Measurements from ENCODE around the gene CDHR5. TPM values are rescaled to one million over a fixed set of nuclear protein-coding genes. Genes with fewer than 3 reads are reported as not detected.
A peak's percentile ranks its signal among the peaks of the same experiment; 100 is the strongest.

Gene CDHR5
- polyA plus RNA-seq, 3 donors from 2014 or later: not detected

DNA sequence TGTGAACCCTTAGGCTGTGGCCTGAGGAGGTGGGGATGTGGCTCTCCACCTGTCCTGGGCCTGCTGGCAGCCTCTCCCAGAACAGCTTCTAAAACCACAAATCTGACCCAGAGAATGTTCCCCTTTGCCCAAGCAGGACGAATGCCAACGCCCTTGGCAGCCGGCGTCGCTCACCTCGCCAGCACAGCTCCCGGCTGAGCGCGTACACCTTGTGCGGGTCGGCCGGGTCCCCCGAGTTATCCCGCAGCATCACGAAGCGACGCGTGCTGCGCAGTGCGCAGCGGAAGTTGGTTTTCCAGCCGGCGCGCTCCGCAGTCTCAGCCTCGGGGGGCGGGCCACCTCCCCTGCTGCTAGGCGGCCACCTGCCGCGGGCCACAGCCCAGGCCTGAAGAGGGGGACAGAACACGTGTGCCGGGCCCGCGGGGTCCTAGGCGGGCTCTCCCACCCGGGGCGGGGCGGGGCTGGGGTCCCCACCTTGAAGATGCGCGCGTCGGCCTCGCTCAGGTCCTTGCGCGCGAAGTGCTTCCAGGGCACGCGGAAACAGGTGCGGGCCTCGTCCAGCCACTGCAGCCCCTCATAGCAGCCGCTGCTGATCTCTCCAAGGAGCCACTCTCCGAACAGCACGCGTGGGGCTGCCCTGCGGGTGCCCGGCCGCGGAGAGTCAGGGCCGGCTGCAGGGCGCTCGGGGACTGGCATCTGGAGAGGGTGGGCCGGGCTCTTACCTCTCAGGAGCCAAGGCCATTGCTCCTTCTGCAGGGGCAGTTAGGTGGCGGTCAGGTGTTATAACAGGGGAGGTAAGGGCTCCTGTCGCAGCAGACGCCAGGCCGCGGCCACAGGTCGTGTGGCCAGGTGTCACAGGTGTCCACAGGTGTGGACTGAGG is 9.9 kb downstream of the CDHR5 start:
- peaks cover 0 to 7% (median 3%) of the 10 kb centered on the region in 3 donors for H3K36me3 Mint-ChIP-seq
- no peaks in the 10 kb centered on the region for H3K9me3 Mint-ChIP-seq
- peaks cover 15 to 16% of the 10 kb centered on the region in 2 donors for H3K4me1 Mint-ChIP-seq
- no peak for DNase-seq
- H3K27me3 Mint-ChIP-seq (ENCODE audit: low read depth in 3 of 3): peaks cover 5 to 12% (median 8%) of the 10 kb centered on the region in 3 donors
- H3K4me3 Mint-ChIP-seq: peak overlapping the region; percentile 90 to 95 (median 93)
- peak overlapping the region; percentile 88 to 96 (median 92) for H3K27ac Mint-ChIP-seq

- Mint-ChIP-seq H3K4me3 (peak overlapping the region; percentile 71 to 78 (median 75)), H3K4me1 (peaks cover 15 to 16% of the 10 kb centered on the region in 2 donors), H3K36me3 (peaks cover 0 to 7% (median 3%) of the 10 kb centered on the region in 3 donors), H3K27ac (peak overlapping the region; percentile 67 to 88 (median 78)), H3K9me3 (no peaks in the 10 kb centered on the region), H3K27me3 (ENCODE audit: low read depth in 3 of 3) (peaks cover 5 to 12% (median 8%) of the 10 kb centered on the region in 3 donors)
- DNase-seq: no peak
These were observed 10.6 kb downstream of the CDHR5 start for GRCh38 chr11:614021-614622.

- Mint-ChIP-seq H3K36me3 (peaks cover 0 to 7% (median 3%) of the 10 kb centered on the region in 3 donors), H3K4me1 (peaks cover 15 to 16% of the 10 kb centered on the region in 2 donors), H3K27me3 (ENCODE audit: low read depth in 3 of 3) (peaks cover 5 to 12% (median 10%) of the 10 kb centered on the region in 3 donors), H3K4me3 (no peak overlapping the region), H3K9me3 (no peaks in the 10 kb centered on the region), H3K27ac (peak overlapping the region in 3 of 6 donors; percentile 51 to 85 (median 82))
- DNase-seq: peak in 2 of 3 donors; percentile 60 to 73
These were observed 11.3 kb downstream of the CDHR5 start for GRCh38 chr11:613369-613968.

GRCh38 chr11:612961-613300 is 11.8 kb downstream of the CDHR5 start:
- Mint-ChIP-seq H3K27ac (peak overlapping the region in 2 of 6 donors; percentile 35 to 62), H3K9me3 (no peaks in the 10 kb centered on the region), H3K4me1 (peaks cover 15 to 16% of the 10 kb centered on the region in 2 donors), H3K4me3 (no peak overlapping the region), H3K27me3 (ENCODE audit: low read depth in 3 of 3) (peaks cover 9 to 12% (median 10%) of the 10 kb centered on the region in 3 donors), H3K36me3 (peaks cover 0 to 7% (median 3%) of the 10 kb centered on the region in 3 donors)
- no peak for DNase-seq

DNA sequence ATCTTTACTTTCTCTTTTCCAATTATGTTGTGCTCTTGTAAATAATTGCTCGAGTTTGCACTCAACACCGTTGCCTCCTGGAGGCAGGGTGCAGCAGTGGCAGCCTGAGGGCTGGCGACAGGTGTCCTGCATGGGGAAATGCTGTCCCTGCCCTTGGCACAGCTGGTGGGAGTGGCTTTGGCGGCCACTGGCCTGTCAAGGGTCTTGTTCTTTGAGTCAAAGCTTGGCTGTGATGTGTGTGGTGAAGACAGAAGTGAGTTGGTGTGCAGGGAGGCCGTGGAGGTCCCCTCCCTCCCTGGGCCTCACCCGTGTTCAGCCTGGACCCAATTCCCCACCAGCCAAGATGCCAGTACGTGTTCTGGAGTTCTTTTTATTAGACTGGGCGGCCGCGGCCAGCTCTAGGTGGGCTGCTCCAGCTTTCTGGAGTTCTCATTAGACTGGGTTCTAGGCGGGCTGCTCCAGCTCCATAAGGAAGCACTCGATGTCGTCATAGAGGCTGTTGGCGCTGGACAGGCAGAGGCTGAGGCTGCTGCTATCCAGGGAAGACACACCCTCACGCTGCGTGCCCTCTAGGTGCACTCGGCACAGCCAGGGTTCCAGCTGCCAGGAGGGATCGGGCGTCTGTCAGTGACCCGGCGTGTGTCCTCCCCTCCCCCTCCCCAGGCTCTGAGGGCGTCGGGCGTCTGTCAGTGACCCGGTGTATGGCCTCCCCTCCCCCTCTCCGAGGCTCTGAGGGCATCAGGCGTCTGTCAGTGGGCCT is 12.4 kb downstream of the CDHR5 start:
- Mint-ChIP-seq H3K36me3 (peaks cover 0 to 7% (median 3%) of the 10 kb centered on the region in 3 donors), H3K27ac (peak overlapping the region; percentile 37 to 80 (median 60)), H3K9me3 (no peaks in the 10 kb centered on the region), H3K27me3 (ENCODE audit: low read depth in 3 of 3) (peaks cover 9 to 12% (median 10%) of the 10 kb centered on the region in 3 donors), H3K4me1 (peaks cover 15 to 16% of the 10 kb centered on the region in 2 donors), H3K4me3 (peak overlapping the region in 2 of 5 donors; percentile 36 to 42)
- no peak for DNase-seq

DNA sequence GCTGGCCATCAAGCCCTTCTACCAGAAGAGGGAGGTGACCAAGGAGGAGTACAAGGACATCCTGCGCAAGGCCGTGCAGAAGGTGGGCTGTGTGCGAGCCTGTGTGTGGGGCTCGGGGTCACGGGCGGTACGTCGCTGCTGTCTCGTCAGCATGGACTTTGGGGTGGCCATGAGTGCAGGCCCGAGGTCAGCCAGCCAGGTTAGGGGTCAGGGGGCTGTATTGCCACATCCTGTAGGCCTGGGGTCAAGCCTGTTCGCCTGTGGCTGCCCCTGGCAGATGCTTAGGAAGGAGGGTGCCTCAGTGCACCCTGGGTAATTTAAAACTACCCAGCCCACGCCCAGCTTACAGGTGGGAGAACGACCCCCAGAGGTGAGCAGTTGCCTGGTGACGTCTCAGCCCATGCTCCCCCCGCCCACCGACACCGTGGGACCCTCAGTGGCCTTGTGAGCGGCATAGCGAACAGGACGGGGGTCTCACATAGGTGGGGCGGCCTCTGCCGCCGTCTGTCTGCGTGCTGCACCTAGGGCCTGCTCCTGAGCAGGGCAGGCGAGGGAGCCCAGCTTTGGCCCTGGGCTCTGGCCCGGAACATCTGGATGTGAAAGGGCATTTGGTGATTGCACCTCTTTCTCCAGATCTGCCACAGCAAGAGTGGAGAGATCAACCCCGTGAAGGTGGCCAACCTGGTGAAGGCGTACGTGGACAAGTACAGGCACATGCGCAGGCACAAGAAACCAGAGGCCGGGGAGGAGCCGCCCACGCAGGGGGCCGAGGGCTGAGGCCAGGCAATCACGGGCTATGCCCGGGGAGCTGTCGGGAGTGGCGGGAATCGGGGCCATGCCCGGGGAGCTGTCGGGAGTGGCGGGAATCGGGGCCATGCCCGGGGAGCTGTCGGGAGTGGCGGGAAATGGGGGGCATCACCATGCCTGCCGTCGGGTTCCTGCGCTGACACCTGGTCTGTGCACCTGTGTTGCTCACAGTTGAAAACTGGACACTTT is 13.5 kb downstream of the CDHR5 start:
- peaks cover 11 to 13% of the 10 kb centered on the region in 2 donors for H3K4me1 Mint-ChIP-seq
- peaks cover 9 to 12% (median 9%) of the 10 kb centered on the region in 3 donors for H3K27me3 Mint-ChIP-seq (ENCODE audit: low read depth in 3 of 3)
- H3K36me3 Mint-ChIP-seq: peaks cover 0 to 15% (median 7%) of the 10 kb centered on the region in 3 donors
- DNase-seq: no peak
- H3K4me3 Mint-ChIP-seq: no peak overlapping the region
- H3K27ac Mint-ChIP-seq: peak overlapping the region in 4 of 6 donors; percentile 60 to 80 (median 62)
- no peaks in the 10 kb centered on the region for H3K9me3 Mint-ChIP-seq

- DNase-seq: no peak
- Mint-ChIP-seq H3K9me3 (no peaks in the 10 kb centered on the region), H3K4me3 (no peak overlapping the region), H3K27me3 (ENCODE audit: low read depth in 3 of 3) (peaks cover 3 to 12% (median 9%) of the 10 kb centered on the region in 3 donors), H3K4me1 (peaks cover 5 to 8% of the 10 kb centered on the region in 2 donors), H3K36me3 (peaks cover 0 to 15% (median 7%) of the 10 kb centered on the region in 3 donors), H3K27ac (no peak overlapping the region)
These were observed 14.5 kb downstream of the CDHR5 start for GRCh38 chr11:610146-610801.

GRCh38 chr11:609341-609811 is 15.4 kb downstream of the CDHR5 start:
- H3K9me3 Mint-ChIP-seq: no peaks in the 10 kb centered on the region
- H3K36me3 Mint-ChIP-seq: peaks cover 4 to 15% (median 7%) of the 10 kb centered on the region in 3 donors
- H3K4me3 Mint-ChIP-seq: no peak overlapping the region
- no peak overlapping the region for H3K27ac Mint-ChIP-seq
- H3K4me1 Mint-ChIP-seq: peaks cover 2 to 6% of the 10 kb centered on the region in 2 donors
- H3K27me3 Mint-ChIP-seq (ENCODE audit: low read depth in 3 of 3): peaks cover 0 to 10% (median 6%) of the 10 kb centered on the region in 3 donors
- no peak for DNase-seq

DNA sequence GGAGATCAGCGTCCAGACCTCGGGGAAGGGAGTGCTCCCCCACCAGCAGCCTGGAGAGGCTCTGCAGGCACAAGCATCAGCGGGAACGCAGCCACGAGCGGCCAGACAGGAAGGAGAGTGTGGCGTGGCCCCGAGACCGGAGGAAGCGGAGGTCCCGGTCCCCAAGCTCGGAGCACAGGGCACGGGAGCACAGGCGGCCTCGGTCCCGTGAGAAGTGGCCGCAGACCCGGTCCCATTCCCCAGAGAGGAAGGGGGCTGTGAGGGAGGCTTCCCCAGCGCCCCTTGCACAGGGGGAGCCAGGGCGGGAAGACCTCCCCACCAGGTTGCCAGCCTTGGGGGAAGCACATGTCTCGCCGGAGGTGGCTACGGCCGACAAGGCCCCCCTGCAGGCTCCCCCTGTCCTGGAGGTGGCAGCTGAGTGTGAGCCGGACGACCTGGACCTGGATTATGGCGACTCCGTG is 15.9 kb downstream of the CDHR5 start:
- DNase-seq: no peak
- peaks cover 0 to 4% of the 10 kb centered on the region in 2 donors for H3K4me1 Mint-ChIP-seq
- peaks cover 4 to 17% (median 7%) of the 10 kb centered on the region in 3 donors for H3K36me3 Mint-ChIP-seq
- no peak overlapping the region for H3K4me3 Mint-ChIP-seq
- peaks cover 0 to 8% (median 3%) of the 10 kb centered on the region in 3 donors for H3K27me3 Mint-ChIP-seq (ENCODE audit: low read depth in 3 of 3)
- no peaks in the 10 kb centered on the region for H3K9me3 Mint-ChIP-seq
- H3K27ac Mint-ChIP-seq: no peak overlapping the region

GRCh38 chr11:607971-608659 is 16.6 kb downstream of the CDHR5 start:
- Mint-ChIP-seq H3K36me3 (peaks cover 4 to 17% (median 7%) of the 10 kb centered on the region in 3 donors), H3K27ac (no peak overlapping the region), H3K4me3 (no peak overlapping the region), H3K4me1 (peaks cover 0 to 4% of the 10 kb centered on the region in 2 donors), H3K9me3 (no peaks in the 10 kb centered on the region), H3K27me3 (ENCODE audit: low read depth in 3 of 3) (peaks cover 0 to 8% (median 3%) of the 10 kb centered on the region in 3 donors)
- DNase-seq: no peak
